PC-9 (cell line): Measurements from ENCODE around the gene CFAP74. TPM values are rescaled to one million over a fixed set of nuclear protein-coding genes. Genes with fewer than 3 reads are reported as not detected.

Experiments
- BruUV-seq: library from RNA; stranded (reverse); fragments of 400-500 nt; replicated peaks from 2 replicates; lab custom pipeline; 2021; lab: Mats Ljungman, UMichigan
- CTCF ChIA-PET: fragments of 300-600 bp; sonication (Branson Sonifier 250); formaldehyde crosslinking; loops from one replicate; lab custom pipeline; 2022; ENCODE audit warnings: antibody characterized with exemption; lab: Charles Lee
- POLR2A ChIA-PET: fragments of 300-600 bp; sonication (Branson Sonifier 250); formaldehyde crosslinking; loops from one replicate; lab custom pipeline; 2022; ENCODE audit warnings: antibody characterized with exemption; ENCODE audit not compliant: unreplicated experiment; lab: Charles Lee
- DNase-seq, 2 experiments: peaks; one replicate each; pipeline versions ENCODE4 v3.0.0 to v3.0.0-alpha.2; 2015 to 2022; ENCODE audit warnings: mixed read lengths in 1 of 2
- H2AFZ ChIP-seq: fragments of 200-600 bp; sonication (generic); 2 replicates; pipeline ENCODE4 v1.8.1; 2017; ENCODE audit warnings: antibody characterized with exemption
- H3F3A ChIP-seq: fragments of 200-600 bp; sonication (generic); 2 replicates; pipeline ENCODE4 v1.8.1; 2017; ENCODE audit warnings: antibody characterized with exemption, mild to moderate bottlenecking, low read depth; ENCODE audit not compliant: insufficient read depth
- H3K27ac ChIP-seq: fragments of 200-600 bp; sonication (generic); 2 replicates; pipeline ENCODE4 v1.6.1; 2016; ENCODE audit warnings: mixed run types
- H3K27me3 ChIP-seq: fragments of 200-600 bp; sonication (generic); 2 replicates; pipeline ENCODE4 v1.6.1; 2016; ENCODE audit warnings: low read depth, mixed run types; ENCODE audit not compliant: insufficient read depth
- H3K36me3 ChIP-seq: fragments of 200-600 bp; sonication (generic); 2 replicates; pipeline ENCODE4 v1.6.1; 2016; ENCODE audit warnings: low read depth, mixed run types
- H3K4me1 ChIP-seq: fragments of 200-600 bp; sonication (generic); replicated peaks from 2 replicates; pipeline ENCODE4 v1.6.1; 2016; ENCODE audit warnings: mixed run types; ENCODE audit not compliant: insufficient read depth
- H3K4me2 ChIP-seq: fragments of 200-600 bp; sonication (generic); 2 replicates; pipeline ENCODE4 v1.6.1; 2017; ENCODE audit warnings: mixed run types
- H3K4me3 ChIP-seq: fragments of 200-600 bp; sonication (generic); 2 replicates; pipeline ENCODE4 v1.6.1; 2016; ENCODE audit warnings: mixed run types
- H3K79me2 ChIP-seq: fragments of 200-600 bp; sonication (generic); 2 replicates; pipeline ENCODE4 v1.6.1; 2017; ENCODE audit warnings: low read depth, mixed run types
- H3K9me2 ChIP-seq: fragments of 200-600 bp; sonication (generic); 2 replicates; pipeline ENCODE4 v1.8.1; 2017; ENCODE audit warnings: mild to moderate bottlenecking; ENCODE audit not compliant: insufficient read depth
- H3K9me3 ChIP-seq: fragments of 200-600 bp; sonication (generic); 2 replicates; pipeline ENCODE4 v1.8.1; 2016; ENCODE audit warnings: low read depth; ENCODE audit not compliant: insufficient read depth
- H4K20me1 ChIP-seq: fragments of 200-600 bp; sonication (generic); 2 replicates; pipeline ENCODE4 v1.8.1; 2017; ENCODE audit not compliant: insufficient read depth
- CTCF ChIP-seq: fragments of 200-600 bp; sonication (generic); conservative IDR thresholded peaks from 2 replicates; pipeline ENCODE4 v1.6.1; 2017; ENCODE audit warnings: mixed run types, antibody characterized with exemption, mild to moderate bottlenecking, moderate library complexity
- EZH2 ChIP-seq: fragments of 200-600 bp; sonication (generic); IDR thresholded peaks from 2 replicates; pipeline ENCODE4 v1.8.0; 2017; ENCODE audit warnings: antibody characterized with exemption, low read depth
- intact Hi-C: fragments of 100-400 bp; cut with micrococcal nuclease; formaldehyde crosslinking; loops from one replicate; pipeline ENCODE4 v1.10.0; 2022; ENCODE audit not compliant: unreplicated experiment
- total RNA-seq: library from RNA; stranded (reverse); gene quantifications from 2 replicates; pipeline ENCODE4 v1.2.3, GENCODE V29; 2021

Gene CFAP74
- total RNA-seq, 1 experiment from 2014 or later, result 2.8 TPM

DNA sequence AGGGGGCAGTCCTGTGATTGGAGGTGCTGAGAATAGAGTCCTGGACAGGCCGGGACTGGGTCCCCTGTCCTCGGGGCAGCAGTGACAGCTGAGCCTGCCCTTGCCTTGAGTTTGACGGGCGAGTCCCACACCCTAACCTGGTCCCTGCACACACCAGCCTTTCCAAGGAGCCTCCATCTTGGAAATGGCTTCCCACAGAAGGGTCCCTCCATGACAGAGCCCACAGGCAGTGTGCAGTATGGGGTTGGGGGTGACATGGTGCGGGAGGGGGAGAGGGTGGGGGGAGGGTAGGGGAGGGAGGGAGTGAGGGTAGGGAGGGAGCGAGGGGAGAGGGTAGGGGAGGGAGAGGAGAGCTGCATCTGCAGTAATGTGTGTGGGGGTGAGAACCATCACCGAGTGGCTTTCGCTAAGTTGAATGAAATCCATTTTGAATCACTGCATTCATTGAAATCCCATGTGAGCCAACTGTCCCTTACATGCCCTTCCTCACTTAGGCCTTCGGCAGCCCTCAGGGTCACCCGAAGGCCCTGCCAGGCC is 74.4 kb downstream of the CFAP74 start:
- no peak overlapping the region for H3K4me3 ChIP-seq
- no TSS peak for BruUV-seq
- H3K9me3 ChIP-seq, result no peaks in the 10 kb centered on the region
- H4K20me1 ChIP-seq, result no peaks in the 10 kb centered on the region
- no peaks in the 10 kb centered on the region for H3K36me3 ChIP-seq
- H3K4me1 ChIP-seq, result no peaks in the 10 kb centered on the region
- ChIA-PET POLR2A (no interaction called here), CTCF (no interaction called here)
- DNase-seq, result no peak
- H3F3A ChIP-seq, result 0 out of 2 replicates have a peak, but pooled peaks cover 7% of the 10 kb centered on the region
- peaks cover 51% of the 10 kb centered on the region for H3K27me3 ChIP-seq
- TF ChIP-seq CTCF (no peak), EZH2 (no peak)
- no peaks in the 10 kb centered on the region for H3K9me2 ChIP-seq
- H3K4me2 ChIP-seq, result no peak overlapping the region
- H2AFZ ChIP-seq, result no peak overlapping the region
- intact Hi-C loops, result no loop called here
- H3K27ac ChIP-seq, result no peak overlapping the region
- no peaks in the 10 kb centered on the region for H3K79me2 ChIP-seq

DNA sequence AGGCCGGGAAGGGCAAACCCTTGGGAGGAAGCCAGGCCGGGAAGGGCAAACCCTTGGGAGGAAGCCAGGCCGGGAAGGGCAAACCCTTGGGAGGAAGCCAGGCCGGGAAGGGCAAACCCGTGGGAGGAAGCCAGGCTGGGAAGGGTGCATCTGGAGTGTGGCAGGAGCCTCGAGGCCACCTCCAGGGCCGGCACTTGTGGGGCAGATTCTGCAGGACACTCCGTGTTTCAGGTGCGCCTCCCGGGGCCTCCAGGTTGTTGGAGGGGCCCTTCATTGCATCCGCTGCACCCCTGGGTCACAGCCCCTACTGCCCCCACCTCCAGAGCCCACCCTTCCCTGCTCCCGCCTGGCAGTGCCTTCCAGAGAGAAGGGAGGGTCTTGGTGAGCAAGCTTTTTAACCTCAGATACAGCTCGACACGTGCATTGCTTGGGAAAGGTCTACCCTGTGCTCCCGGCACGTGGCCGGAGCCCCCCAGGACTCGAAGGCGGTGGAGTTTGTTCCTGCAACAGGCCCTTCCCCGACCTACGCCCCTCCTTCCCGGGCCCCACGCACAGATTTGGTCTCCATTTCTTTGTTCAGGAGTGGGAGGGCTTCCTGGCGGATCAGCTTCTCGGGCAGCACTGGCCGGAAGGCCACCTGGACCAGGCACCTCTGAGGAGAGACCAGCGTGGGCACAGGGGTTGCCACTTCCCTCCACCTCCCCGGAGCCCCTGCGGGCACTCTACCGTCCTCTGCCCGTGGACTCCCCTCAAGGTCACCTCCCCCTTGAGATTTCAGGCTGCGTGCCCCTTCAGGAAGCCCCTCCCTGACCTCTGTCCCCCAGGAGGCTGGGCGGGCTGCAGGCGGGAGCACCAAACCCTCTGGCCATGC is 75.1 kb downstream of the CFAP74 start:
- TF ChIP-seq CTCF, result no peak
- no peak for TF ChIP-seq EZH2
- Histone ChIP-seq H4K20me1 (no peaks in the 10 kb centered on the region), H3K27ac (no peak overlapping the region), H3K4me2 (no peak overlapping the region), H3K27me3 (peaks cover 47% of the 10 kb centered on the region), H3K4me1 (no peaks in the 10 kb centered on the region), H3K9me3 (no peaks in the 10 kb centered on the region), H3F3A (0 out of 2 replicates have a peak, but pooled peaks cover 7% of the 10 kb centered on the region), H3K9me2 (no peaks in the 10 kb centered on the region), H3K79me2 (no peaks in the 10 kb centered on the region), H3K36me3 (no peaks in the 10 kb centered on the region), H3K4me3 (no peak overlapping the region), H2AFZ (no peak overlapping the region)
- intact Hi-C loops, result no loop called here
- ChIA-PET POLR2A (no interaction called here), CTCF (no interaction called here)
- no TSS peak for BruUV-seq
- no peak for DNase-seq

- CTCF ChIA-PET, result no interaction called here
- H3K27ac ChIP-seq, result no peak overlapping the region
- TF ChIP-seq CTCF, result no peak
- TF ChIP-seq EZH2, result no peak
- H3K27me3 ChIP-seq, result peaks cover 42% of the 10 kb centered on the region
- no peaks in the 10 kb centered on the region for H3K9me2 ChIP-seq
- no peaks in the 10 kb centered on the region for H3K9me3 ChIP-seq
- intact Hi-C loops, result no loop called here
- no peak overlapping the region for H2AFZ ChIP-seq
- no peak overlapping the region for H3K4me3 ChIP-seq
- 0 out of 2 replicates have a peak, but pooled peaks cover 7% of the 10 kb centered on the region for H3F3A ChIP-seq
- no peaks in the 10 kb centered on the region for H3K36me3 ChIP-seq
- POLR2A ChIA-PET, result no interaction called here
- no TSS peak for BruUV-seq
- no peak for DNase-seq
- H4K20me1 ChIP-seq, result no peaks in the 10 kb centered on the region
- no peaks in the 10 kb centered on the region for H3K79me2 ChIP-seq
- H3K4me1 ChIP-seq, result no peaks in the 10 kb centered on the region
- H3K4me2 ChIP-seq, result no peak overlapping the region
Measured at GRCh38 chr1:1927751-1928150, 75.8 kb downstream of the CFAP74 start.
